Colonic mucosa (tissue), 4 donors: ENCODE data around the gene ACVR1B. TPM values are rescaled to one million over a fixed set of nuclear protein-coding genes. Genes with fewer than 3 reads are reported as not detected.

Experiments used
- DNase-seq: peaks from one replicate; pipeline ENCODE4 v3.0.0-alpha.2; 2020
- H3K27ac ChIP-seq: fragments of 200-600 bp; one replicate; pipeline ENCODE4 v1.8.0; 2021
- H3K27me3 ChIP-seq: fragments of 200-600 bp; one replicate; pipeline ENCODE4 v1.8.0; 2021
- H3K36me3 ChIP-seq: fragments of 200-600 bp; one replicate; pipeline ENCODE4 v1.8.0; 2021
- H3K4me1 ChIP-seq: fragments of 200-600 bp; one replicate; pipeline ENCODE4 v1.8.0; 2021; ENCODE audit warnings: mild to moderate bottlenecking
- H3K4me3 ChIP-seq: fragments of 200-600 bp; one replicate; pipeline ENCODE4 v1.8.0; 2021
- H3K9ac ChIP-seq, 2 donors: one replicate each; pipeline ENCODE4 v1.7.0; 2013; ENCODE audit warnings: control low read depth in 2 of 2, low read depth in 2 of 2, low read length in 2 of 2
- H3K9me3 ChIP-seq: fragments of 200-600 bp; one replicate; pipeline ENCODE4 v1.8.0; 2021
- intact Hi-C: fragments of 100-400 bp; cut with DNase I; formaldehyde crosslinking; loops from one replicate; pipeline ENCODE4 v1.14.1; 2022
- total RNA-seq, 2 donors: library from RNA; stranded (reverse); fragmentation: NEBNext Ultra II Directional in 1 of 2; extraction: Animal tissue kit (Norgen Biotek cat#: 25700) in 1 of 2; gene quantifications; one replicate each; pipeline ENCODE4 v1.2.1, GENCODE V29; 2021
- TF ChIP-seq, protein P1 (sequence below): fragments of 200-600 bp; IDR thresholded peaks from one replicate; pipeline ENCODE4 v1.8.0; 2022; ENCODE audit warnings: antibody characterized with exemption, mild to moderate bottlenecking
- donor health status: healthy.
- donor health status: DM: no; HTN: no; CAD: no.
- donor health status: DM: no; HTN: no; CAD: no.

ACVR1B gene
- total RNA-seq, 2 donors from 2014 or later = 56.0 to 63.0 TPM

DNA sequence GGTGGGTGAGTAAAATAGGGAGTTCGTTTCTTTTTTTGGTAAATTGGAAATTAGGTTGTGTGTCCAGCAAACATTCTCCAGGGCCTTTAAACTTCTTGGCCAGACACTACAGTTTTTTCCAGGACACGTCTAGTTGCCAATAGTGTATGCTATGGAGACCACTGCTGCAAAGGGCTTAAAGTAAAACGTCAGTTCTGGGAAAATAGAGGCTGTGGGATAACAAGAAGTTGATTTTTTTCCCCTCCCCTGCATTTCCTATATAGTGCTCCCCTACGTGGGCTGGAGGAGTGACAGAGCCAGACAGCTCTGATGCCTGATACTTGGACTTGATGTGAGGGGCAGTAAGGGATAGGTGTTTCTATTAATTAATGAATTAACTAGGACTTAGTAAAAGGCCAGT, 2.4 kb downstream of the ACVR1B start:
- peak overlapping the region in 1 of 2 donors; percentile 100 for H3K9ac ChIP-seq
- TF ChIP-seq, protein P1, sequence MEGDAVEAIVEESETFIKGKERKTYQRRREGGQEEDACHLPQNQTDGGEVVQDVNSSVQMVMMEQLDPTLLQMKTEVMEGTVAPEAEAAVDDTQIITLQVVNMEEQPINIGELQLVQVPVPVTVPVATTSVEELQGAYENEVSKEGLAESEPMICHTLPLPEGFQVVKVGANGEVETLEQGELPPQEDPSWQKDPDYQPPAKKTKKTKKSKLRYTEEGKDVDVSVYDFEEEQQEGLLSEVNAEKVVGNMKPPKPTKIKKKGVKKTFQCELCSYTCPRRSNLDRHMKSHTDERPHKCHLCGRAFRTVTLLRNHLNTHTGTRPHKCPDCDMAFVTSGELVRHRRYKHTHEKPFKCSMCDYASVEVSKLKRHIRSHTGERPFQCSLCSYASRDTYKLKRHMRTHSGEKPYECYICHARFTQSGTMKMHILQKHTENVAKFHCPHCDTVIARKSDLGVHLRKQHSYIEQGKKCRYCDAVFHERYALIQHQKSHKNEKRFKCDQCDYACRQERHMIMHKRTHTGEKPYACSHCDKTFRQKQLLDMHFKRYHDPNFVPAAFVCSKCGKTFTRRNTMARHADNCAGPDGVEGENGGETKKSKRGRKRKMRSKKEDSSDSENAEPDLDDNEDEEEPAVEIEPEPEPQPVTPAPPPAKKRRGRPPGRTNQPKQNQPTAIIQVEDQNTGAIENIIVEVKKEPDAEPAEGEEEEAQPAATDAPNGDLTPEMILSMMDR = no peak

DNA sequence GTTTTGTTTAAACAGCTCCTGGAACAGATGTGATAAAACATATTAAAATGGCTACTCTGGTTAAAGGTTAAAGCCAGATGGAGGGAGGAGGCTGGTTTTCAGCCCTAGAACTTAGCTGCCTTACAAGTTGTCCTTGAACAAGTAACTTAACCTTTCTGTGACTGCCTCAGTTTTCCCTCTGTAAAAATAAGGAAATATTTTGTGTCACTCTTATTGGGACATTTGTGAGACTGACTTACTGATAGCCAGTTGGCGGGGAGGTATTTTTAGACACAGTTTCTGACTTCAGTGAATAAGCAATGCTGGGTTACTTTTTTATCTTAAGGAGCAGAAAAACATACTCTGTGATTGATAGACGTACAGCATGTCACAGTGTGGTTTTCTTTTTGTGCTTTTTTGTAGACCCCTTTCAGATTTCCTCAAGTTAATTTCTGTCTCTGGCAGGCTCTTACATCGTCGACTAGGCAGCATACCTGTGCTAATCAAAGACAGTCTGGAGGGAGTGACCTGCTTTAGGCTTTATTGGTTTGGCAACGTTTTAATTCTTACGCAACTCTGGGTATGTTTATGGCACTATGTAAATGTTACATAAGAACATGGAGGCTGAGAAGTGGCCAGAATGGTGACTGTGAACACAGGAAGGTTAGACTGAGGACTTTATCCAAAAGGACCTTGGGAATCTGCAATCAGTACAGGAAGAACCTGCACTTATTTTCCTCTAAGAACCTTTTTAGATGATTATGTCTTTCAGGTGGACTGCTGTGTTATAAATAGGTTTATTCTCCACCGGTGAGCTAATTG, 3.3 kb downstream of the ACVR1B start:
- no peaks in the 10 kb centered on the region for H3K36me3 ChIP-seq
- H3K27me3 ChIP-seq = no peaks in the 10 kb centered on the region
- peak; percentile 73 for DNase-seq
- TF ChIP-seq, protein P1 = no peak
- intact Hi-C loops = no loop called here
- peaks cover 17% of the 10 kb centered on the region for H3K4me1 ChIP-seq
- no peak overlapping the region for H3K4me3 ChIP-seq
- H3K9ac ChIP-seq = peak overlapping the region in 1 of 2 donors; percentile 100
- H3K27ac ChIP-seq = peak overlapping the region; percentile 88
- H3K9me3 ChIP-seq = no peaks in the 10 kb centered on the region

More for the DNA sequence above, 2.4 kb downstream of the ACVR1B start:
- DNase-seq = no peak
- Histone ChIP-seq H3K27me3 (no peaks in the 10 kb centered on the region), H3K27ac (peak overlapping the region; percentile 88), H3K4me3 (no peak overlapping the region), H3K9me3 (no peaks in the 10 kb centered on the region), H3K36me3 (no peaks in the 10 kb centered on the region), H3K4me1 (peaks cover 17% of the 10 kb centered on the region)
- intact Hi-C loops = no loop called here

DNA sequence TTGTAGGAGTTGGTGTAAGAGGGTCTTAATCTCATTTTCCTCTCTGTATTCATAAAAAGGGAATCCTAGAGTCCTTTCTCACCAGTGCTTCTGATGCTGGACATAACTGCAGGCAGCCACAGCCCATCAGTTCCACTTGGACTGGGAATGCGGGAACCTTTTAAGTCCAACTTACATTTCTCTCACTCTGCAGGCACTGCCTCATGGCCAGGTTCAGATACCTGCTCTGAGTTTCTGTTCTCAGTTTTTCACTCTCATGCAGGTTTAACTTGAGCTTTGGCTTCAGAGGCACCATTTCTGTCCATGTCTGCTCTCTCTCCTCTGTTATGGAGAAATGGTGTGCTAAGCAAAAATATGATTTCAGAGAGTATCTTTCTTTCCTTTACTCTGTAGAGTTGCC, 4.2 kb downstream of the ACVR1B start:
- intact Hi-C loops = no loop called here
- no peak for DNase-seq
- Histone ChIP-seq H3K36me3 (no peaks in the 10 kb centered on the region), H3K27me3 (no peaks in the 10 kb centered on the region), H3K4me1 (peaks cover 21% of the 10 kb centered on the region), H3K9me3 (no peaks in the 10 kb centered on the region), H3K9ac (peak overlapping the region in 1 of 2 donors; percentile 100), H3K27ac (peak overlapping the region; percentile 88), H3K4me3 (no peak overlapping the region)
- TF ChIP-seq, protein P1 = no peak

DNA sequence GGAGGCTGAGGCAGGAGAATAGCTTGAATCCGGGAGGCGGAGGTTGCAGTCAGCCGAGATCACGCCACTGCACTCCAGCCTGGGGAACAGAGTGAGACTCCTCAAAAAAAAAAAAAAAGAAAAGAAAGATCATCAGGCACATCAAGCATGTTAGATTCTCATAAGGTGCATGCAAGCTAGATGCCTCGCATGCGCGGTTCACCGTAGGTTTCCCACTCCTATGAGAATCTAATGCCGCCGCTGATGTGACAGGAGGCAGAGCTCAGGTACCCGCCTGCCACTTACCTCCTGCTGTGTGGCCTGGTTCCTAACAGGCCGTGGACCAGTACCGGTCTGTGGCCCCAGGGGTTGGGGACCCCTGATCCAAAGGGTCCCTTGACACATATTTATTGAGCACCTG, 7.0 kb downstream of the ACVR1B start:
- intact Hi-C loops = no loop called here
- H3K9me3 ChIP-seq = no peaks in the 10 kb centered on the region
- TF ChIP-seq, protein P1 = no peak
- H3K4me1 ChIP-seq = peaks cover 24% of the 10 kb centered on the region
- no peaks in the 10 kb centered on the region for H3K27me3 ChIP-seq
- H3K4me3 ChIP-seq = no peak overlapping the region
- H3K27ac ChIP-seq = peak overlapping the region; percentile 44
- H3K36me3 ChIP-seq = no peaks in the 10 kb centered on the region
- H3K9ac ChIP-seq = peak overlapping the region in 1 of 2 donors; percentile 64
- no peak for DNase-seq

DNA sequence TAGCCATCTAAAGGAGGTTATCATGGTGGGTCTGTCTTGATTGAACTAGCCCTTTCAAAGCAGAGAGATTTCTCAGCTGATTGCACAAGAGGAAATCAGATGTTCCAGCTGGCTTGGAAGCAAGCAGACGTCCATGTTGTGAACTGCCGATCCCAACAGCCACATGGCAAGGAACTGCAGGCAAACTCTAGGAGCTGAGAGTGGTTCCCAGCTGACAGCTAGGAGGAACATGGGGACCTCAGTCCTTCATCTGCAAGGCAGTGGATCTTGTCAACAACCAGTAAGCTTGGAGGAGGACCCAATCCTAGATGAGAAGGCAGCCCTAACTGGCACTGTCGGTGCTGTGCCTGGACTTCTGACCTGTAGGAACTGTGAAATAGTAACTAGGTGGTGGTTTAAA, 7.7 kb downstream of the ACVR1B start:
- H3K27me3 ChIP-seq = no peaks in the 10 kb centered on the region
- peak overlapping the region in 1 of 2 donors; percentile 64 for H3K9ac ChIP-seq
- peak; percentile 46 for DNase-seq
- H3K9me3 ChIP-seq = no peaks in the 10 kb centered on the region
- H3K4me1 ChIP-seq = peaks cover 24% of the 10 kb centered on the region
- intact Hi-C loops = no loop called here
- H3K27ac ChIP-seq = peak overlapping the region; percentile 44
- no peaks in the 10 kb centered on the region for H3K36me3 ChIP-seq
- no peak overlapping the region for H3K4me3 ChIP-seq
- TF ChIP-seq, protein P1 = no peak
